GM18868 (cell line): ENCODE data around the gene ATF4.

Source experiments
- ATAC-seq: cut with Tn5 transposase; IDR thresholded peaks from one replicate; pipeline ENCODE4 v1.9.1; 2021; ENCODE audit warnings: mild to moderate bottlenecking, moderate library complexity; ENCODE audit not compliant: unreplicated experiment

Gene ATF4

DNA sequence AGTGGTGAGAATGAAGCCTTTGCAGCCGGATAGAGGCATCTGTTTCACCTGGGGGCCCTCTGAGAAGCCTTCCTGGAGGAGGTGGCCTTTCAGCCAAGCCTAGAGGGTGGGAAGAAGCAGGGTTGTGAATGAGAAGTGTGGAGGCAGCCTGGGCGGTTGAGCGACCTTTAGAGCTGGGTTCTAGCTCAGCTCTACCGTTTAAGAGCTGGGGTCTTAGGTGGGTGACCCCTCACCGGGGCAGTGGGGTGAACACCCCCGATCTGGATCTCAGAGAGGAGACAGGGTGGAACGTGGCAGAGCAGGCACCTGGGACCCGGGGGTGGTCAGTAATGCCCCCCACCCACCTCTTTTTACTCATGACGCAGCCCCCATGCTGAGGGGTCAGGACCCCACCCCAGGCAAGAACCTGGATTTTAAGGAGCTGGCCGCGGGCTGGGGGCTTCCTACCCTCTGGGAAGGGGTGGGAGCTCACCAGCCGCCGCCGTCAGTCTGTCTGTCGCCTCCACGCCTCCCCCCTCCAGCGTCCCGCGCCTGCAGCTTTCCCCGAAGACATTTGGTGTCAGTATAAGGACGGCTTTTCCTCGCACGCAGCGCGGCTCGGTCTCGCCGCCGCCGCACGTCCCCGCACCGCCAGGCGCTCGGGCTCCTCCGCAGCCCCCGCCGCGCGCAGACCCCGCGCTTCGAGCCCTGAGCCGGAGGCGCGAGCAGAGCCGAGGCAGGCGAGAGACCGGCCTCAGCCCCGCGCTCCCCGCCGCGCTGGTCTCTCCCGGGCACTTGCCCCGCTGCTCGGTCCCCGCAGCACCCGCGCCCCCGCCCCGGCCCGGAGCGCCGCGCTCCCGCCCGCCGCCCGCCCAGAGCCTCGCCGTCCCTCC lies 36.8 kb downstream of the ATF4 start:
- ATAC-seq, result no peak

GRCh38 chr22:39558254-39558727 lies 37.9 kb downstream of the ATF4 start:
- ATAC-seq, result no peak

GRCh38 chr22:39558950-39559349 lies 38.6 kb downstream of the ATF4 start:
- ATAC-seq, result no peak

GRCh38 chr22:39559456-39560105 lies 39.2 kb downstream of the ATF4 start:
- ATAC-seq, result no peak

GRCh38 chr22:39560127-39560526 lies 39.8 kb downstream of the ATF4 start:
- ATAC-seq, result no peak

DNA sequence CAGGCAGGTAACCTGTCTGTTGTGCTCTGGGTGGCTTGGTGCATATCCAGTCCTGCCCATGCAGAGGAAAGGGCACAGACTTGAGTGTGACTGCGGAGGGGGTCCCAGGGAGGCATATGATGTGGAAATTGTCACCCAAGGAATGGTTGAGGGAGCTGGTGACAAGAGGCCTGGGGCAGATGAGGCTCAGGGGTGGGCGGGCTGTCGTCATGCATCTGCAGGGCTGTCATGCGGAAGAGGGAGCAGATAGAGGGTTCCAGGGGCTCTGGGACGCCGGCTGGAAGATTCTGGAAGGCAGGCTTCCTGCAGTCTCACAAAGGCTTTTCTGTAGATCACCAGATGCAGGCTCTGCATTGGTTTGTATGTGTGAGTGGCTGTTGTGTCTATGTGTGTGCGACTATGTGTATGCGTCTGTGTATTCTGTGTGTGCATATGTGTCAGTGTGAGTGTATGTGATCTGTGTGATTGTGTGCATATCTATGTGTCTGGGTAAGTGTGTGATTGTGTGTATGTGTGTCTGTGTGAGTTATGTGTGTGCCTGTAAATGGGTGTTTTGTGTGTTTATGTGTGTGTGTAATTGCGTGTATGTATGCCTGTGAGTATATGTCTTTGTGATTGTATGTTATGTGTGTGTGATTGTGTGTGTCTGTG lies 42.6 kb downstream of the ATF4 start:
- no peak for ATAC-seq

GRCh38 chr22:39563571-39564428 lies 43.4 kb downstream of the ATF4 start:
- no peak for ATAC-seq

GRCh38 chr22:39565414-39565944 lies 45.1 kb downstream of the ATF4 start:
- no peak for ATAC-seq

DNA sequence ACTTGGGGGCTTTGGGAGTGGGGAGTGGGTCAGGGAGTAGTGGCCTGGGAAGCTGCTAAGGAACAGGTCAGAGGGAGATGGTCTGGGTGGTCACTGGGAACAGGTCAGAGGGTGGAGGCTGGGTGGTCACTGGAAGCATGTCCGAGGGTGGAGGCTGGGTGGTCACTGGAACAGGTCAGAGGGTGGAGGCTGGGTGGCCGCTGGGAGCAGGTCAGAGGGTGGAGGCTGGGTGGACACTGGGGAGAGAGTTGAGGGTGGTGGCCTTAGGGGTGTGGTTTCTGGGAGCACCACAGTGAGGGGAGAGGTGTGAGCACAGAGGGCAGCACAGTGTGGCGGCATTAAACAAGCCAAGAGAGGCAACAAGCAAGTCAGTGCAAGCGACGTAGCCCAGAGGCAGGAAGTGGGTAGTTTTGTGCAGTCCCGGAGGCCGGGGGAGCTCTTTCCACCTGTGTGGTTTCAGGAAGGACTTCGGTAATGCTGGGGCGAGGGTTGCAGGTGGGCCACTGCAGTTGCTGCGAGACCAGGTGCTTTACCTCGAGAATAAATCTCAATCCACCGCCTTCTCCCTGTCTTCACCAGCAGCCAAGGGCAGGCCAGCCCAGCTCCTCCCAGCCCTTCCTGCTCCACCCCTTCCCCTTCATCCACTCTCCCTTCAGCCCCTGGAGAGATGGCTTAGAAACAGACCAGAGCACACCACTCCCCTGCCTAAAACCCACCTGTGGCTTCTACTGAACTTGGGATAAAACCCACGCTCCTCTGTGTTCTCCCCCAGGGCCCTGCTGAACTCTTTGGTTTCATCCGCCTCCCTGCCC lies 47.0 kb downstream of the ATF4 start:
- ATAC-seq, result no peak

- no peak for ATAC-seq
Observed at GRCh38 chr22:39568278-39568981, 48.1 kb downstream of the ATF4 start.

DNA sequence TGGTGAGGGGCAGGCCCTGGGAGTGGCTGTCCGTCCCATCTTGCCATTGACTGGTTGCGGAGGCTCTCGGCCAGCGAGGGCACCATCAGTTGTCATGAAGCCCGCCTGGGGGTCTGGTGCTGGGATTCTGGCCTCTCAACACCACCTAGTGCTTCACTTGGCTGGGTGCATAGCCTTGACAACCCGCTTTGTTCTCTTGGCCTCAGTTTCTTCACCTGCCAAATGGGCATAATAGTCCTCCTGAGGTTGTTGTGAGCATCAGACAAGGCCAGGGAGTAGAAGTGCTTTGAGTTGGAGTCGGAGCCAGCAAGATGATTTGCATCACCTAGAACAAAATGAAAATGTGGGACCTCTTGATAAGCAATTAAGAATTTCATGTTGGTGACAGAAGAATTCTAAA lies 48.7 kb downstream of the ATF4 start:
- ATAC-seq, result no peak

DNA sequence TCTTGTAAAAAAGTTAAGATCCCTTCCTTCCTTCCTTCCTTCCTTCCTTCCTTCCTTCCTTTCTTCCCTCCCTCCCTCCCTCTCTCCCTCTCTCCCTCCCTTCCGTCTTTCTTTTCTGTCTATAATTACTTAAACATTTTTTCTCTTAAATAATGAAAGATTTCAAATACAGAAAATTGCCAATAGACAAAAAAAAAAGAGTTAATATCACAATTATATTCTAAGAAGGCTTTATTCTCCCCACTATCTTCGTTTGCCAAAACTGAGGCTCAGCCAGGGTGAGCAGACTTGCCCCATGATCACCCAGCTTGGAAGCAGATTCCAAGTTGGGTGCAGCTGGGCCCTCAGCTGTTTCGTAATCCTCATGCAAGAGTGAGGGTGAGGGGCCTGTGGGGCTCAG lies 49.9 kb downstream of the ATF4 start:
- no peak for ATAC-seq

DNA sequence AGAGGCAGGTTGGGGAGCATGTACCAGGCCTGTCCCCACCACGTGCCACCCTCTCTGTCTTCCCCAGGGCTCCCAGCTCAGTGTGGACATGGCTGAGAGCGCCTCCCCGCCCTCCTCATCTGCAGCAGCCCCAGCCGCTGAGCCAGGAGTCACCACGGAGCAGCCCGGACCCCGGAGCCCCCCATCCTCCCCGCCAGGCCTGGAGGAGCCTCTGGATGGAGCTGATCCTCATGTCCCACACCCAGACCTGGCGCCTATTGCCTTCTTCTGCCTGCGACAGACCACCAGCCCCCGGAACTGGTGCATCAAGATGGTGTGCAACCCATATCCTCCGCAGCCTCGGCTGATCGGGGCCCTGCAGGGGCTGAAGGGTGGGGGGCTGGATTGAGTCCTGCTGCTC lies 50.3 kb downstream of the ATF4 start, which contains the start of gene CACNA1I:
CACNA1I (plus strand) TSS at position 89 of the 400 bp plus-strand sequence; CDS start at position 89, 0 bp downstream.
- ATAC-seq, result no peak

- ATAC-seq, result no peak
Observed at GRCh38 chr22:39571538-39571937, 51.2 kb downstream of the ATF4 start.
